ENCODE data around the gene KRAS.

- TF ChIP-seq ZNF70 (CRISPR knock-in tag; IDR thresholded peaks at IDR 0.05) (no peak), PATZ1 (CRISPR knock-in tag; IDR thresholded peaks at IDR 0.05; ENCODE audit: borderline replicate concordance) (no peak), ZFP30 (CRISPR knock-in tag; IDR thresholded peaks at IDR 0.05) (no peak), CSDC2 (CRISPR knock-in tag; IDR thresholded peaks at IDR 0.05) (no peak), PPARA (CRISPR knock-in tag; IDR thresholded peaks at IDR 0.05; ENCODE audit: borderline replicate concordance) (no peak), ARNTL (CRISPR knock-in tag; IDR thresholded peaks at IDR 0.05; ENCODE audit: borderline replicate concordance, low read depth) (no peak), ZC3H10 (CRISPR knock-in tag; IDR thresholded peaks at IDR 0.05) (no peak), ZFP3 (CRISPR knock-in tag; IDR thresholded peaks at IDR 0.05) (no peak), CREB5 (CRISPR knock-in tag; IDR thresholded peaks at IDR 0.05; ENCODE audit: low read depth) (no peak), BACH2 (CRISPR knock-in tag; IDR thresholded peaks at IDR 0.05; ENCODE audit: borderline replicate concordance) (no peak), CSRNP3 (CRISPR knock-in tag; IDR thresholded peaks at IDR 0.05) (no peak), ISL1 (CRISPR knock-in tag; IDR thresholded peaks at IDR 0.05) (no peak)
Measured at GRCh38 chr12:25207846-25208245, 42.9 kb downstream of the KRAS start.

Measured in SK-N-SH treated with all-trans-retinoic acid at 6 μM for 48 hours (cell line).